Prostate gland (tissue), 2 donors: Measurements from ENCODE around the gene SFT2D2. TPM values are rescaled to one million over a fixed set of nuclear protein-coding genes. Genes with fewer than 3 reads are reported as not detected.

ENCODE experiments used
- DNase-seq: peaks from one replicate; pipeline ENCODE4 v3.0.0-alpha.2; 2019; ENCODE audit warnings: low spot score
- H3K27ac ChIP-seq, 2 donors: fragments of 200-600 bp; sonication (generic); 2 replicates each; pipeline ENCODE4 v1.5.1; 2017 to 2019
- H3K27me3 ChIP-seq: fragments of 200-600 bp; sonication (generic); replicated peaks from 2 replicates; pipeline ENCODE4 v1.5.1; 2019; ENCODE audit not compliant: insufficient read depth
- H3K36me3 ChIP-seq, 2 donors: fragments of 200-600 bp; sonication (generic); 1 replicate in 1 of 2; 2 replicates in 1 of 2; pipeline versions ENCODE4 v1.5.1 to v1.8.1; 2017 to 2019
- H3K4me1 ChIP-seq: fragments of 200-600 bp; sonication (generic); replicated peaks from 2 replicates; pipeline ENCODE4 v1.5.1; 2019
- H3K4me3 ChIP-seq, 2 donors: fragments of 200-600 bp; sonication (generic); 2 replicates each; pipeline ENCODE4 v1.5.1; 2017 to 2019
- H3K9me3 ChIP-seq: fragments of 200-600 bp; sonication (generic); 2 replicates; pipeline ENCODE4 v1.5.1; 2017
- POLR2A ChIP-seq: fragments of 450-650 bp; IDR thresholded peaks from one replicate; pipeline ENCODE4 v1.6.1; 2016; ENCODE audit warnings: antibody characterized with exemption, mild to moderate bottlenecking
- POLR2AphosphoS5 ChIP-seq: sonication (generic); formaldehyde crosslinking; IDR thresholded peaks from one replicate; pipeline ENCODE4 v1.6.1; 2017; ENCODE audit warnings: antibody characterized with exemption
- WGBS: methylation state at CpG from one replicate; pipeline ENCODE4 v1.1.5; 2018; 5-methylcytosine and 5-hydroxymethylcytosine counted together
- intact Hi-C: fragments of 100-400 bp; cut with DNase I; formaldehyde crosslinking; loops from one replicate; pipeline ENCODE4 v1.14.2; 2022
- total RNA-seq, 2 donors: library from RNA; depleted of rRNA; stranded (reverse); fragments of >200 nt; gene quantifications; one replicate each; pipeline ENCODE4 v1.1.0, GENCODE V29; 2016
- TF ChIP-seq, protein P1 (sequence below), 4 experiments: fragments of 200-600 bp in 2 of 4; fragments of 450-650 bp in 2 of 4; sonication (generic) in 2 of 4; IDR thresholded peaks; 1 replicate in 3 of 4; 2 replicates in 1 of 4; pipeline ENCODE4 v1.5.1; 2016 to 2019; ENCODE audit warnings: antibody characterized with exemption in 4 of 4, mild to moderate bottlenecking in 2 of 4, moderate library complexity in 2 of 4

The SFT2D2 gene
- total RNA-seq, 2 donors from 2014 or later = 44.1 to 76.8 TPM

DNA sequence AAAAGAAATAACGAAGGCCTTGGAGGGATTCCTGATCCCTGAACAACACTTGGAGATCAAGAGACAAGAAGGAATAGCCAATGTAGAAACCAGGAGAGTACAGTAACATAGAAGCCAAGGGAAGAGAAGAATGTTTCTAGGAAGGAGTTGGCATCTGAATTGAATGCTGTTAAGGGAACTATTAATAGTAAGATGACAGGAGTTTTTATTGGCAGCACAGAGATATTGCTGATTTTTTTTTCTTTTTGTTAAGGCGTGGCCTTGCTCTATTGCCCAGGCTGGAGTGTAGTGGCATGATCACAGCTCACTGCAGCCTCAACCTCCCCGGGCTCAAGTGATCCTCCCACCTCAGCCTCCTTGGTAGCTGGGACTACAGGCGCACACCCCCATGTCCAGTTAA is 9.6 kb upstream of the SFT2D2 start:
- TF ChIP-seq, protein P1, sequence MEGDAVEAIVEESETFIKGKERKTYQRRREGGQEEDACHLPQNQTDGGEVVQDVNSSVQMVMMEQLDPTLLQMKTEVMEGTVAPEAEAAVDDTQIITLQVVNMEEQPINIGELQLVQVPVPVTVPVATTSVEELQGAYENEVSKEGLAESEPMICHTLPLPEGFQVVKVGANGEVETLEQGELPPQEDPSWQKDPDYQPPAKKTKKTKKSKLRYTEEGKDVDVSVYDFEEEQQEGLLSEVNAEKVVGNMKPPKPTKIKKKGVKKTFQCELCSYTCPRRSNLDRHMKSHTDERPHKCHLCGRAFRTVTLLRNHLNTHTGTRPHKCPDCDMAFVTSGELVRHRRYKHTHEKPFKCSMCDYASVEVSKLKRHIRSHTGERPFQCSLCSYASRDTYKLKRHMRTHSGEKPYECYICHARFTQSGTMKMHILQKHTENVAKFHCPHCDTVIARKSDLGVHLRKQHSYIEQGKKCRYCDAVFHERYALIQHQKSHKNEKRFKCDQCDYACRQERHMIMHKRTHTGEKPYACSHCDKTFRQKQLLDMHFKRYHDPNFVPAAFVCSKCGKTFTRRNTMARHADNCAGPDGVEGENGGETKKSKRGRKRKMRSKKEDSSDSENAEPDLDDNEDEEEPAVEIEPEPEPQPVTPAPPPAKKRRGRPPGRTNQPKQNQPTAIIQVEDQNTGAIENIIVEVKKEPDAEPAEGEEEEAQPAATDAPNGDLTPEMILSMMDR (IDR thresholded peaks at IDR 0.05) = no peak
- TF ChIP-seq POLR2AphosphoS5 = no peak
- no peak for TF ChIP-seq POLR2A
- H3K9me3 ChIP-seq = no peaks in the 10 kb centered on the region
- H3K4me3 ChIP-seq = no peak overlapping the region
- DNase-seq = no peak
- H3K27ac ChIP-seq = no peak overlapping the region
- 91% methylated on average over 4 of the region's 4 CpGs for WGBS
- H3K27me3 ChIP-seq = no peaks in the 10 kb centered on the region
- H3K36me3 ChIP-seq = no peaks in the 10 kb centered on the region
- H3K4me1 ChIP-seq = no peaks in the 10 kb centered on the region
- intact Hi-C loops = no loop called here

DNA sequence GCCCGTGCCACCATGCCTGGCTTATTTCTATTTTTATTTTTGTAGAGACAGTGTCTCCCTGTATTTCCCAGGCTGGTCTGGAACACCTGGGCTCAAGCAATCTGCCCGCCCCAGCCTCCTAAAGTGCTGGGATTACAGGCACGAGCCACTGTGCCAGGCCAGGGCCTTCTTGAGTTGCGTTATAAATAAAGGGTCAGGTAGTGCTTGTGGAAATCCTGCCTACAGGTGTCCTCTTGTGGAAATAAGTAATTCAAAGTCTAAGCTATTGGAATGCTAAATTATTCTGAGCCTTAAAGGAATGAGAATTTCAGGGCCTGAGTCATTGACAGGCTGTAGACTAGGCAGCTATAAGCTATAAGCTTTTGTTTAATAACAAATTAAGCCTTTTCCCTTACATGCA is 8.1 kb upstream of the SFT2D2 start:
- TF ChIP-seq, protein P1 (IDR thresholded peaks at IDR 0.05) = no peak
- TF ChIP-seq POLR2AphosphoS5 = no peak
- no peak for TF ChIP-seq POLR2A
- 95% methylated on average over 4 of the region's 4 CpGs for WGBS
- no peak overlapping the region for H3K27ac ChIP-seq

DNA sequence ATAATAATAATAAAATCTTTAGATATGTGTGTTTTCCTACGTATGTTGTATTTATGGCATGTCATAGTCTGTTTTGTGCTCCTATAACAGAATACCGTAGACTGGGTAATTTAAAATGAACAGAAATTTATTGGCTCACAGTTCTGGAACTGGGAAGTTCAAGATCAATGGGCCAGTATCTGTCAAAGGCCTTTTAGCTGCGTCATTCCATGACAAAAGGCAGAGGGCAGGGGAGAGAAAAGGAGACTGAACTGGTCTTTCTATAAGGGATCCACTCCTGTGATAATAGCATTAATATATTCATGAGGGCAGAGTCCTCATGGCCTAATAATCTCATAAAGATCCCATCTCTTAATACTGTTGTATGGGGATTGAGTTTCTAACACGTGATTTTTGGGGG is 7.1 kb upstream of the SFT2D2 start:
- intact Hi-C loops = no loop called here
- H3K27me3 ChIP-seq = no peaks in the 10 kb centered on the region
- no peak overlapping the region for H3K27ac ChIP-seq
- H3K9me3 ChIP-seq = no peaks in the 10 kb centered on the region
- no peak for TF ChIP-seq POLR2AphosphoS5
- no peak for TF ChIP-seq POLR2A
- TF ChIP-seq, protein P1 (IDR thresholded peaks at IDR 0.05) = no peak
- WGBS = 91% methylated on average over 4 of the region's 4 CpGs
- DNase-seq = no peak
- no peak overlapping the region for H3K4me3 ChIP-seq
- H3K4me1 ChIP-seq = no peaks in the 10 kb centered on the region
- H3K36me3 ChIP-seq = no peaks in the 10 kb centered on the region

More for the DNA sequence above, 8.1 kb upstream of the SFT2D2 start:
- H3K4me1 ChIP-seq = no peaks in the 10 kb centered on the region
- H3K36me3 ChIP-seq = no peaks in the 10 kb centered on the region
- H3K9me3 ChIP-seq = no peaks in the 10 kb centered on the region
- no peak overlapping the region for H3K4me3 ChIP-seq
- no peak for DNase-seq
- no peaks in the 10 kb centered on the region for H3K27me3 ChIP-seq
- intact Hi-C loops = no loop called here

DNA sequence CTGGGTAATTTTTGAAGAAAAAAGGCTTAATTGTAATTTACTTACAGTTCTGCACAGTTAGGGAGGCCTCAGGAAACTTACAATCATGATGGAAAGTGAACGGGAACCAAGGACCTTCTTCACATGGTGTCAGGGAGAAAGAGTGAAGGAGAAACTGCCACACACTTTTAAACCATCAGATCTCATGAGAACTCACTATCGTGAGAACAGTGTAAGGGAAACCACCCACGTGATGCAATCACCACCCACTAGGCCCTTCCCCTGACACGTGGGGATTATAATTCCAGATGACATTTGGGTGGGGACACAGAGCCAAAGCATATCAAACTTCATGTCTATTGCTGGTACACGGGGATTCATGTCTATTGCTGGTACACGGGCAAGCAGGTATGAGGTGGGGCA is 5.3 kb upstream of the SFT2D2 start:
- no peak for DNase-seq
- TF ChIP-seq POLR2AphosphoS5 (no peak), POLR2A (no peak)
- TF ChIP-seq, protein P1 (IDR thresholded peaks at IDR 0.05) = no peak
- Histone ChIP-seq H3K27ac (no peak overlapping the region), H3K4me3 (no peak overlapping the region), H3K9me3 (no peaks in the 10 kb centered on the region), H3K27me3 (no peaks in the 10 kb centered on the region), H3K36me3 (no peaks in the 10 kb centered on the region), H3K4me1 (no peaks in the 10 kb centered on the region)
- whole genome bisulfite sequencing = 76% methylated on average over 6 of the region's 6 CpGs
- intact Hi-C loops = no loop called here

DNA sequence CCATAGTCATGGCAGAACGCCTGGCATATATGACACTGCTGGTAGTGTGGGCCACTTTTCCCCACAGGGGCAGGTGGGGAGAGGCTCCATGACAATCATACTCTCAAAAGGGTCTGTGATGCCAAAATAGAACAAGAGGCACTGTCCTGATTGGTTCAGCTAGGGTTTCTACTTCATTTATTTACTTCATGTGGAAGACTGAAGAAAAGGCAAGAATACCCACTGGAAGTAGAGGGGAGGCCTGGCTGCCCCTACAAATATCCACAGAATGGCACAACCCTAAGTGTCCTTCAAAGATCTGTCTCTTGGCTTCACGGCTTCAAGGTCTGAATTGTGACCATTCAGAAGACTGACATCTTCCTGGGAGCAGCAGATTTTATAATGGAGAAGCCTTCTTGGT is 4.5 kb upstream of the SFT2D2 start:
- 92% methylated on average over 2 of the region's 2 CpGs for WGBS
- intact Hi-C loops = no loop called here

More for the DNA sequence above, 4.5 kb upstream of the SFT2D2 start:
- no peaks in the 10 kb centered on the region for H3K4me1 ChIP-seq
- no peak overlapping the region for H3K4me3 ChIP-seq
- TF ChIP-seq POLR2AphosphoS5 (no peak), POLR2A (no peak)
- TF ChIP-seq, protein P1 (IDR thresholded peaks at IDR 0.05) = no peak
- DNase-seq = no peak
- H3K36me3 ChIP-seq = no peaks in the 10 kb centered on the region
- H3K27ac ChIP-seq = no peak overlapping the region
- H3K9me3 ChIP-seq = no peaks in the 10 kb centered on the region
- no peaks in the 10 kb centered on the region for H3K27me3 ChIP-seq
